HG02763 (cell line): ENCODE data around the gene AGR3.

Experiments used
- ATAC-seq: cut with Tn5 transposase; IDR thresholded peaks from one replicate; pipeline ENCODE4 v1.9.1; 2021; ENCODE audit warnings: mild to moderate bottlenecking, moderate library complexity; ENCODE audit not compliant: unreplicated experiment

AGR3 gene

GRCh38 chr7:16838386-16838785 is 43.4 kb downstream of the AGR3 start:
- ATAC-seq: no peak

- no peak for ATAC-seq
Observed at GRCh38 chr7:16836481-16836880, 45.3 kb downstream of the AGR3 start.

GRCh38 chr7:16833373-16833772 is 48.4 kb downstream of the AGR3 start:
- ATAC-seq: no peak

GRCh38 chr7:16826060-16826459 is 55.7 kb downstream of the AGR3 start:
- ATAC-seq: no peak

- no peak for ATAC-seq
Observed at GRCh38 chr7:16822029-16822428, 59.8 kb downstream of the AGR3 start.

- no peak for ATAC-seq
Observed at GRCh38 chr7:16818732-16819131, 63.1 kb downstream of the AGR3 start.

GRCh38 chr7:16817536-16817935 is 64.2 kb downstream of the AGR3 start:
- ATAC-seq: no peak

- no peak for ATAC-seq
Observed at GRCh38 chr7:16816824-16817223, 65.0 kb downstream of the AGR3 start.

GRCh38 chr7:16815001-16815400 is 66.8 kb downstream of the AGR3 start:
- no peak for ATAC-seq

GRCh38 chr7:16813232-16813616 is 68.6 kb downstream of the AGR3 start:
- no peak for ATAC-seq

- no peak for ATAC-seq
Observed at GRCh38 chr7:16812542-16813231, 69.1 kb downstream of the AGR3 start.

- no peak for ATAC-seq
Observed at GRCh38 chr7:16811551-16811950, 70.2 kb downstream of the AGR3 start.

- no peak for ATAC-seq
Observed at GRCh38 chr7:16810573-16810972, 71.2 kb downstream of the AGR3 start.

- no peak for ATAC-seq
Observed at GRCh38 chr7:16810112-16810511, 71.7 kb downstream of the AGR3 start.
